DND-41 (cell line): Measurements from ENCODE around the gene RAMACL.

Experiments
- ATAC-seq: fragments of 200-7000 bp; cut with Tn5 transposase; 3 replicates; pipeline ENCODE4 v1.9.1; 2021; ENCODE audit warnings: low read depth; ENCODE audit not compliant: insufficient read depth
- DNase-seq: peaks from one replicate; pipeline ENCODE4 v3.0.0-alpha.2; 2020
- H2AFZ ChIP-seq: 2 replicates; pipeline ENCODE4 v1.6.0; 2012; ENCODE audit warnings: low read depth, low read length
- H3K27ac ChIP-seq: 2 replicates; pipeline ENCODE4 v1.5.1; 2012; ENCODE audit warnings: low read length, inconsistent platforms
- H3K27me3 ChIP-seq: fragments of 200-600 bp; sonication (generic); 2 replicates; pipeline ENCODE4 v1.6.0; 2012; ENCODE audit warnings: low read length, mild to moderate bottlenecking, inconsistent platforms; ENCODE audit not compliant: insufficient read depth, poor library complexity
- H3K36me3 ChIP-seq: 2 replicates; pipeline ENCODE4 v1.5.1; 2012; ENCODE audit warnings: low read length, inconsistent platforms; ENCODE audit not compliant: insufficient read depth
- H3K4me1 ChIP-seq: 2 replicates; pipeline ENCODE4 v1.5.1; 2012; ENCODE audit warnings: mild to moderate bottlenecking, low read length; ENCODE audit not compliant: insufficient read depth
- H3K4me2 ChIP-seq: 2 replicates; pipeline ENCODE4 v1.6.0; 2012; ENCODE audit warnings: mild to moderate bottlenecking, moderate library complexity, low read length, inconsistent platforms; ENCODE audit not compliant: insufficient read depth
- H3K4me3 ChIP-seq, 2 experiments: fragments of 200-600 bp in 1 of 2; shearing (Covaris generic) in 1 of 2; 2 replicates each; pipeline ENCODE4 v1.5.1; 2012 to 2016; ENCODE audit warnings: inconsistent platforms in 2 of 2, low read length in 2 of 2, mild to moderate bottlenecking in 2 of 2, low read depth in 1 of 2, moderate library complexity in 1 of 2
- H3K79me2 ChIP-seq: 2 replicates; pipeline ENCODE4 v1.6.0; 2012; ENCODE audit warnings: low read length, inconsistent platforms; ENCODE audit not compliant: insufficient read depth
- H3K9ac ChIP-seq: 2 replicates; pipeline ENCODE4 v1.6.0; 2012; ENCODE audit warnings: low read depth, mild to moderate bottlenecking, inconsistent platforms, low read length, moderate library complexity
- H3K9me3 ChIP-seq: 2 replicates; pipeline ENCODE4 v1.5.1; 2012; ENCODE audit warnings: low read length, moderate library complexity, mild to moderate bottlenecking, inconsistent platforms; ENCODE audit not compliant: insufficient read depth, severe bottlenecking
- H4K20me1 ChIP-seq: 2 replicates; pipeline ENCODE4 v1.6.0; 2012; ENCODE audit warnings: low read length; ENCODE audit not compliant: insufficient read depth
- CTCF ChIP-seq: IDR thresholded peaks from 2 replicates; pipeline ENCODE4 v1.5.1; 2012; ENCODE audit warnings: borderline replicate concordance, low read length, moderate library complexity, mild to moderate bottlenecking; ENCODE audit not compliant: poor library complexity, severe bottlenecking; ENCODE audit errors: extremely low read depth
- EZH2 ChIP-seq: IDR thresholded peaks from 3 replicates; pipeline ENCODE4 v1.6.1; 2012; ENCODE audit warnings: borderline replicate concordance, low read depth, mild to moderate bottlenecking, moderate library complexity, low read length, inconsistent platforms; ENCODE audit not compliant: severe bottlenecking

RAMACL gene

GRCh38 chr6:166533205-166533824, 53.2 kb downstream of the RAMACL start:
- Histone ChIP-seq H3K4me3 (no peak overlapping the region), H3K9ac (no peak overlapping the region), H2AFZ (no peak overlapping the region), H3K4me1 (no peaks in the 10 kb centered on the region), H3K27me3 (no peaks in the 10 kb centered on the region), H3K4me2 (no peak overlapping the region), H3K79me2 (no peaks in the 10 kb centered on the region), H3K27ac (no peak overlapping the region), H3K36me3 (no peaks in the 10 kb centered on the region), H4K20me1 (no peaks in the 10 kb centered on the region), H3K9me3 (no peaks in the 10 kb centered on the region)
- DNase-seq (no peak), ATAC-seq (no peak)
- TF ChIP-seq CTCF: no peak
- no peak for TF ChIP-seq EZH2
